ENCODE data around the gene SLC35F6.

SLC35F6 gene, protein sequence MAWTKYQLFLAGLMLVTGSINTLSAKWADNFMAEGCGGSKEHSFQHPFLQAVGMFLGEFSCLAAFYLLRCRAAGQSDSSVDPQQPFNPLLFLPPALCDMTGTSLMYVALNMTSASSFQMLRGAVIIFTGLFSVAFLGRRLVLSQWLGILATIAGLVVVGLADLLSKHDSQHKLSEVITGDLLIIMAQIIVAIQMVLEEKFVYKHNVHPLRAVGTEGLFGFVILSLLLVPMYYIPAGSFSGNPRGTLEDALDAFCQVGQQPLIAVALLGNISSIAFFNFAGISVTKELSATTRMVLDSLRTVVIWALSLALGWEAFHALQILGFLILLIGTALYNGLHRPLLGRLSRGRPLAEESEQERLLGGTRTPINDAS

DNA sequence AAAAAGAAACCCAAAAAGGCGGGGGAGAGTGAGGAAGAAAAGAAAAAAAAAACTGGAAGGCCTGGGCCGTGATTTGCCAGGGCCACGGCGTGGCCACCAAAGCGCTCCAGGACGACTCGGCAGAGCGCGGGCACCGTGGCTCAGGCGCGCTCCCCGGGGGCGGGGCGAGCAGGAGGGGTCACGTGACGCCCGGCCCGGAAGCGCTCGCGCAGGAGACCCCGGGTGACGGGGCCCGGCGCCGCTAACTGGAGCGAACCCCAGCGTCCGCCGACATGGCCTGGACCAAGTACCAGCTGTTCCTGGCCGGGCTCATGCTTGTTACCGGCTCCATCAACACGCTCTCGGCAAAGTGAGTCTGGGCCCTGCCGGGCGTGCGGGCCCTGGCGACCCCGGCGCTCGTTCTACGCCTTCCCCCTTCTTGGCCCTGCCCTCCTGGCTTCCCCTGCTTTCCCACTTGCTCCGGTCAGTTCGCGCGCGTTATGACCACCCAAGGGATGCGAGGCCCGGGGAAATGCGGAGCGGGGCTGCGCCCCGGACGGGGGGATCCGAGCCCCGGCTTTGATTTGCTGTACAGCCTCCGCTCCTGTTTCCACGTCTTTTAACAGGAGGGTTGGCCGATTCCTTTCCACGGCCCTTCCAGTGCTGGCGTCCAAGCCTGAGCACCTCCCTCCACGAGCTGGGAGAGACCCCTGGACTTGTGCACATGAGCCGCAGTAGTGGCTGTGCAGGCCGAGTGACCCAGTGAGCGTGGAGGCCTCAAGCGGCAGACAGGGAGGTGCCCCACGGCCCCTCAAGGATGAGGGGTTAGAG is at the start of gene SLC35F6:
TSS of gene SLC35F6 (plus strand) at position 207 of the 810 bp plus-strand sequence. CDS start at position 273, 66 bp downstream.
- DNase-seq = peak; percentile 21

DNA sequence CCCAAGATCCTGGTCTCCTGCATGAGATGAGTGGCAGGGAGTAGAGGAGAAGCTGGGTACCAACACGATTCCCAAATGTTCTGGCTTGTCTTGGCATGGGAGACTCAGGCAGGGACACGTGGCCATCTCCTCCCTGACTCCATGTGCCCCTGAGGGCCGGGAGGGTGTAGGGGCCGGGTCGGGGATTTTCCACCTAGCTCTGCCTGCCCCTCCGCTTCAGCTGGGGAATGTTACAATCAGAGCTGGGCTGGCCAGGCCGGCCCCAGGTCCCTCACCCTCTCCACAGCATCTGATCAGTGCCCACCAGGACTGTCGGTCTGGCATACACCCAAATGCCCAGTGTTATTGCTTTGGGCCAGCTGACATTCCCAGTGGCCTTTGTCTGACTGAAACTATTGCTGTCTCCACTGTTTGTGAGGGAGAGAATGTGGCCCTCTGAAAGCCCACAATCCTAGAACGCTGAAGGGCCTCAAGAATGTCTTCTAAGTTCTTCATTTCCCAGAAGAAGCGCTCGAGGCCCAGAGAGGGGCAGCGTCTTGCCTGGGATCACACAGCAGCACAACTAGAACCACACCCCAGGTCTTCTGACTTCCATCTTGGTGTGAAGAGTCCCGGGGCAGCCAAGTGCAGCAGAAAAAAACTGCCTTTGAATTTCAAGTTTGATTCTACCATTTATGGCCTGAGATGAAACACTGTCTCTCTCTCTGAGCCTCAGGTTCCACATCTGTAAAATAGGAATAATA is 48.4 kb upstream of the SLC35F6 start:
- DNase-seq = no peak

DNA sequence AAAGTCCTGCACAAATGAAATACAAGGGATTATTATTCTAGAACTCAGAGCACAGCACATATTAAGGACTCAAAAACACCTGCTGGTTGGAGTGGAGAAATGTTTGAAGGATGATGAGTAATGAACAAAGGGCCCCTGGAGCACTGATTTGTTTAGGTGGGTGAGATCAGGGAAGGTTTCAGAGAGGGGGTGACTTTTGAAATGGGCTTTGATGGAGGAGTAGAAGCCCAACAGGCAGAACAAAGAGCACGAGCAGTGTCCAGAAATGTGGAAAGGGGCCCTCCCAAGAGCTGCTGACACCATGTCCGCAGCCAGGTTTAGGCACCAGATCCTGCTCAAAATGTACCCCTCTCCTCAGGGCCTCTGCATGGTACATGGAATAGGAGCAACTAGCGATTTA is 47.7 kb upstream of the SLC35F6 start:
- no peak for DNase-seq

DNA sequence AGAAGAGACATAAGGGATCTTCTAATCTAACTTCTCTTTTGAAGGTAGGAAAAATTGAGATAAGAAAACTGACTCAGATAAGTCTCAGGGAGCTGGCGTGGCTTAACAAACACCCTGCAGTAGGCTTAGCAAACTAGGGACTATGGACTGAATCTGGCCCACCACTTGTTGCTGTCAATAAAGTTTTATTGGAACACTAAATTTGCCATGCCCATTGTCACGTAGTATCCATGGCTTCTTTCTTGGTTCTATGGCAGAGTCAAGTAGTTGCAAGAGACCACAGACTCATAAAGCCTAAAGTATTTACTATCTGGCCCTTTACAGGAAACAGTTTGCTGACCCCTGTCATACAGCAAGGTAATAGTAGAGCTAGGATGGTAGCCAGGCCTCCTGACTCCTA is 47.3 kb upstream of the SLC35F6 start:
- DNase-seq = no peak

DNA sequence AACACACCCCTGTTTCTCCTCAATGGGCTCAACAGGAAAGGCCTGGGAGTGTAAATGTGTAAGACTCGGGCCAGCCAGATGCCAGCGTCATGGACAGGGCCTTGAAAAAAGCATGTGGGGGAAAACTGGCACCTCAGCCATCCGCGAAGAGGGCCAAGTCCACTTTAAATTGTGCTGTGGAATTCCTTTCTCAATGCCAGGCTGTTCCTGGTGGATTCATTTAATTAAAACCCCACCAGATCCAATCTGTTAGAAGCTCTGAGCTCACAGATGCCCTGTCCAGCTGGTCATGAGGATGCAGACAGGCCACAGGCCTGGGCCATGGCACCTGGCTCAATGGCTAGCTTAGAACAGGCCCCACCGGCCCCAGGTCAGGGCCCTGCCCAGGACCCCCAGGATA is 46.7 kb upstream of the SLC35F6 start:
- DNase-seq = no peak

DNA sequence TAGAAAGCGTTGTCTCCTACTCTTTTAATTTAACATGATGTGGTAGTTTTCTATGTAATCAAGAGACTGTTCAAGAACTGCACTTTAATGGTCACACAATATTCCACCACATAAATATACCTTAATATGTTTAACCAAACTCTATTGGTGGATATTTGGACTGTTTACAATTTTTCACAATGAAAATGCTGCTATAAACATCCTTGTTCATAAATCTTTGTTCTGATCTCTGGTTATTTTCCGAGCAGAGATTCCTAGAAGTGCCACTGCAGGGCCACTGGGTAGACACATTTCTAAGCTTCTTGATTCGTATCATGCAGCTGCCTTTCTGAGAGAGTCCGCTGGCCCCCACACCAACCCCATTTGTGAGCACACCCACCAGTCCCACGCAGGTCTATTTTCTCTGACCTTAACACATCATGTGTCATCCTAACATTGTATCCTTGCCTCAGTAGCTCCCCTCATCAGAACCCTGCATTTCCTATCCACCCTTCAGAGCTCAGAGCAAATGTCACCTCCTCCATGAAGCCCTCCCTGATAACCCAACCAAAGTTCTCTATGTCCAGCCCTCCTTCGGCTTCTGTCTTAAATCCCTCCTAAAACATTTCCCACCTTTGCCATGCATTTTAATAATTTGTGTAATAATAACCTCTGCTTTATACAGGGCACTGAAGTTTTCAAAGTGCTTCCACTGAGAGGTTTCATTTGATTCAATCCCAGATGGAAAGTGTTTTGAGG is 45.0 kb upstream of the SLC35F6 start:
- DNase-seq = no peak

DNA sequence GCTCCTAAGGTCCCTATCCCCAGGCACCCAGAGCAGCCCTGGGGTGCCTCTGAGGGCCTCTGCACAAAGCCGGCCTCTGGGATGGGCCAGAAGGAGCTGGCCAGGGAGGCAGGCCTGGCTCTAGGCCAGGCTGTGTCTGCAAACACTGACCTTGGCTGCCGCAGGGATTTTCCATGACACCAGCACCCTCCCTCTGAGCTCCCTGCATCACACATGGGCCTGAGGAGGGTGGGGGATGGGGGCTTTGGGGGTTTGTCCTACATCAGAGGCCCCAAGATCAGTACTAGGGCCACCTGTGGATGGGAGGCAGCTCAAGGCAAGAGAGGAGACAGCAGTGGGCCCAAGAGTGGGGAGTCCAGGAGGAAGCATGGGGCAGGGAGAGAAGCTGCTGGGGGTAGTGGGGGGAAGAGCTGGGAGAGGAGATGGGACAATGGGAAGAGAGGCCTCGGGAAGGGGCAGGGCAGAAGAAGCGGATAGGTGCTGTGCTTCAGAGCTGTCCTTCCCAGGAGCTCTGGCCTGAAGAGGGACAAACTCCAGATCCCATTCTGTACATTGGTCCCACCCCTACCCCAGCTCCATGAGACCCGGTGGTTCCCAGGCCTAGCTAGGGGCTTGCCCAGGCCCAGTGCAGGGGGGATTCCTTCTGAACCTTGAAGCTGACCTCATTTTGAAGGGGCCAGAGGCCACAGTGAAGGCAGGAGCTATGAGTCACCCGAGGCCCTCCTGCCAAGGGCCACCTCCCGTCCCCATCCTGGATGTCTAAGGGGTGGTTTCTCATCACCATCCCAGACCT is 43.6 kb upstream of the SLC35F6 start:
- DNase-seq = no peak

DNA sequence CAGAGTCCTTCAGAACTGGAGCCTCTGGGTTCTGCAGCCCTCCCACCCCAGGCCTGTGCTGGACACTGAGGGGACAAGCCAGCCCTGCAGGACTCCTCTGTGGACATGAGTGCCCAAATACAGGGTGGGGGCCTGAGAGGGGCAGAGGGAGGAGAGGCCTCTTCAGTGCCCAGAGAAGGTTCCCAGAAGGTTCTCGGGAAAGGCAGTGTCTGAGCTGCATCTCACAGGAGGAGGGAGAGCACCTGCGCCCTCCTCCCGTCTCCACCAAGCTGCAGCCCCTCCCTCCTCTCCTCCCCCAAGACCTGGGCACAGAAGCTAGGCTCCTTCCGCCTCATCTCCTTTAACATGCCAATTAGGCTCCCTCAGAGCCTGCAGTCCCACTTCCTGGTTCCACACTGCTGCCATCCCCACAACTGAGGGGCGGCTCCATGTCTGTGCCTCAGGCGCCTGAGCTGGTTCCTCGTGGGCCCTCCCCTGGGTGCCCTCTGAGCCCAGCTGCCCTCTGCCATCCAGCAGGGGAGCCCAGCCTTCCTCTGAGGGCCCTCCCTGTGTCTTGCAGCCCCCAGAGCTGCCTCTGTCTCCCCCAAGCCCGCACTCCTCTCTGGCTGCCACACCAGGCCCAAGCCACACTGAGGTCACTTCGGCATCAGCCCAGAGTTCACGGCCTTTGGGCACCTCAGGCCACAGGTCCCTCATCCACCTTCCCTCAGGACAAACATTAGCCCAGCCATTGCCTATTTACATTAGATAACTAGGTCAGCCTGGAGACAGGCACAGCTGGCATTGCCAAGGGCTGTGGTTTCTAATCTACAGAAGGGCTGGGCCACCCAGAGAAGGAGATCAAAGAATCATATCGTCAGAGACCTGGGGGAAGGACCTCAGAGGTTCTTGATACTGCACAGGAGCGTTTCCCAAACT is 42.7 kb upstream of the SLC35F6 start:
- DNase-seq = no peak

DNA sequence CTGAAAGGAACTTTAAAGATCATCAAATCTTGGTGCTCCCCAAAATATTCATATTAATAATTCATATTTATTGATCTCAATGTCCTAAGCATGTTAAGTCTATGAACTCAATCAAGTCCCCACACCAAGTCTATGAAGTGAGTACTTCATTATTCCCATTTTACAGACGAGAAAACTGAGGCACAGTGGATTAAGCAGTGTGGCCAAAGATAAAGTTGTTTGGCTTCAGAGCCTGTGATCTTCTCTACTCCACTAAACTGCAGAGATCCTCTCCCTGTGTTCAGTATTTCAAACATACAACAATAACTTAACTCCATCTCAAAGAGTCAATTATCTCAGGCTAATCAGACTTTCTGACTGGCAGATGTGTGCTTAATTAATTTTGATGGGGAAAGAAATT is 41.8 kb upstream of the SLC35F6 start:
- DNase-seq = no peak

DNA sequence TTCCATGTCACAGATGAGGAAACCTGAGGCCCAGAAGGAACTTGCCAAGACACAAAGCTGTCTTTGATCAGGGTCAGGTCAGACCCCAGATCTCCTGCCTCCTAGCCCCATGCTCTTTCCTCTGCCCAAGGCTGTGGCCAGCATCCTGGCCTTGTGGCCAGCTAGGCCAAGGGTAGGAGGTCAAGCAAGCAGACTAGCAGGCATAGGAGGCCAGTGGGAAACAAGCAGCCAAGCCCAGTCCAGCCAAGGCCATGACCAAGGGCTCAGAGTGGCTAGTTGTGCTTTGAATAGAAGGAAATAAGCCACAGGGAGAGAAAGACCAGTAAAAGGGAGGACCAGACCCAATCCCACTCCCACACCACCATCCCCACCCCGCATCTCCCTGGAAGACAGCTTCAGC is 41.2 kb upstream of the SLC35F6 start:
- DNase-seq = no peak

DNA sequence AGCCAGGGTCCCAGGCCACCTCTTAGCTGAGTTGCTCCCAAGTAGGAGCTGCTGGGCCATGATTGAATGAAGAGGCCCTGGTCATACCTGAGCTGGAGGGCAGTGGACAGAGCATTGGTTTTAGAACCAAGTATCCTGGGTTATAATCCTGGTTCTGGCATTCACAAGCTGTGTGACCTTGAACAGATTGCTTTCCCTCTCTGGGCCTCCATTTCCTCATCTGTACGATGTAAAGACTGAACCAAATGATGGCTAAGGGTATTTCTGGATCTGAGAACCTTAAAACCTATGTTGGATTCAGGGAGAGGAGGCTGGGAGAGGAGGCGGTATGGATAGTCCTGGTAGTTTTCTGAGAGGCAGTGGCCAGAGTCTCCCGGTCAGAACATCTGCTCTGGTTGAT is 40.6 kb upstream of the SLC35F6 start:
- no peak for DNase-seq

DNA sequence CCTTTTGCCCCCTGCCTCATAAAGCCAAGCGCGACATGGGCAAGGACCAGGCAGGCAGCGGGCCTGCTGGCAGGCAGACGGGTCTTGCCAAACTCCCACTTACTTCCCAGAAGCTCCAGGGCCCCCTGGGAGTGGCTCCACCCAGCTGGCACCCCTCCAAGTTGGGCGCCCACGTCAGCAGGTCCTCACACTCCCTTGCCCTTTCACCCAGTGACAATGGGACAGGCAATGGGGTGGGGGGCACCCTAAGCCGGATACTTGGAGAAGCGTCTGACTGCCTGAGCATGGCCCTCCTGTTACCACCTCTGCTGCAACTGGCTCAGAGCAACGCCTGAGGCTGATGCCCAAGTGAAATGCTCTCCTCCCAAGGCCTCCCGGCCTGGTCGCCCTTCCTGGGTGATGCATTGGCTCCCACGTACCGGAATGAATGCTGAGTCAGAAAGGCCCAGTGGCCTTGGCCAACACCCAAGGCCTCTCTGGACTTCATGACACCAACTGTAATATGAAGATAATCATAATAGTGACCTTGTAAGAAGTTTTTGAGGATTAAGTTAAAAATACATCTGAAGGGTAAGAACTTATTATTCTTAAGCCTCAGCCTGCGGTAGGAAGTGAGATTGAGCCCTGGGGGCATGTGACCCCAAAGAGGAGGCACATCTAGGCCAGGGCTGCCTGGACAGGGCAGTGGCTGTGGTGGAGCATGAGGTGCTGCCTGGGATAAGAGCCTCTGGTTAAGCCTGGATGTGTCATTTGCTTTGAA is 39.9 kb upstream of the SLC35F6 start:
- DNase-seq = no peak

DNA sequence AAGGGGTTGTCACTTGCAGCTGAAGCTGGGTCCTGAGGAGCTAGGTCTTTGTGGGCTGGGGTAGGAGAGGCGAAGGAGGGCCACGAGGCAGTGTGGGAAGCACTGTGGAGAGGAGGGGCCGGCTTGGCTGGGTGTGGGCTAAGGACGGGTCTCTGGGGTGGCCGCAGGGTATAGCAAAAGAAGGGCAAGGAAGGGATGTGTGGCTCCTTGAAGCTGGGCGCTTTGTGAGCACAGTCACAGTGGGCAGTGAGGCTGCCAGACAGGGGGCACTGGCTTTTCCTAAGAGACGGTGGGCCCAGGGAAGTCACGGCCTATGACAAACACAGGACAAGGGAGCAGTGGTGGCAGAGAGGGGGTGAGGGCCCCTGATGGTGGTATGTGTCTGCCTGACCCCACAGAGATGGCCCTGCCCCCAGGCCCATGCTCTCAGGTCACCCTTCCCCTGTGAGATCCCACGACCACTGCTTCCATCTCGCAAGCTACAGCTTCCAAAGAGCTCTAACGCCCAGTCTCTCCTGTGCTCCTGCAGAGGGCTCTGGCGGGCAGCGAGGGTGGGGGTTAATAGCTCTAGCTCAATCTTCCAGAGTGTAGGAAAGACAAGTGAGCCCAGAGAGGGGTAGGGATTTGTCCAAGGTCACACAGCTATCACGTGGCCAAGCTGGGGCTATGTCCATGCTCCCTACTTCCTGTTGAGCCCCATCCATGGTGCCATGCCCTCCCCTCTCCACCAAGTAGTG is 39.1 kb upstream of the SLC35F6 start:
- DNase-seq = no peak

DNA sequence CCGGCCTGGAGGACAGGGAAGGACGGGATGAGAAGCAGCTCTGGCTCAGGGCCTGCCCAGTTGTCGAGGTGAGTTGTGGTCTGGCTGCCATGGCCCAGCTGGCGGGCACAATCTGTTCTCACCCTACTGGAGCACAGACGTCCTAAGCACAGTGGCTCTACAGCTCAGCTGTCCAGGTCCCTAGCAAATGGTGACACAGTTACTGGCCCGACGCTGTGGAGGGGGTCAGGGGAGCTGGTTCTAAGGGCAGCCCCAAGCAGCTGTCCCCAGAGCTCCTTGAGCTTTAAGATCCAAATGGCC is 38.6 kb upstream of the SLC35F6 start:
- no peak for DNase-seq

DNA sequence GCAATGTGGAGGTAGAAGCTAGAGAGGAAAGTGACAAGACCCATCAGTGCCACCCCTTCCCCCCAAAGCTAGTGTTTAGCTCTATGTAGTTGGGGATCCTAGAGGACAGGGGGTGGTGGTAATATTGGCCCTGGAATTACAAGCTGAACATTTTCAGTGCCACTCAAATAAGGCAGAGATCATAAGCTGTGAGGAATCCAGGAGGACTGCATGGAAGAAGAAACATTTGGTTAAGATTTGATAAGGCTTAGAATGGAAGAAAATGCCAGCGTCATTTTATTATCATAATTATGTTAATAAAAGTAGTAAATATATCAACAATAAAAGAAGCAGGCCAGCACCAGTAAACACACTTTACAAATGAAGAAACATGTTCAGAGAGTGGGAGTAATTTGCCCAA is 37.9 kb upstream of the SLC35F6 start:
- DNase-seq = no peak

DNA sequence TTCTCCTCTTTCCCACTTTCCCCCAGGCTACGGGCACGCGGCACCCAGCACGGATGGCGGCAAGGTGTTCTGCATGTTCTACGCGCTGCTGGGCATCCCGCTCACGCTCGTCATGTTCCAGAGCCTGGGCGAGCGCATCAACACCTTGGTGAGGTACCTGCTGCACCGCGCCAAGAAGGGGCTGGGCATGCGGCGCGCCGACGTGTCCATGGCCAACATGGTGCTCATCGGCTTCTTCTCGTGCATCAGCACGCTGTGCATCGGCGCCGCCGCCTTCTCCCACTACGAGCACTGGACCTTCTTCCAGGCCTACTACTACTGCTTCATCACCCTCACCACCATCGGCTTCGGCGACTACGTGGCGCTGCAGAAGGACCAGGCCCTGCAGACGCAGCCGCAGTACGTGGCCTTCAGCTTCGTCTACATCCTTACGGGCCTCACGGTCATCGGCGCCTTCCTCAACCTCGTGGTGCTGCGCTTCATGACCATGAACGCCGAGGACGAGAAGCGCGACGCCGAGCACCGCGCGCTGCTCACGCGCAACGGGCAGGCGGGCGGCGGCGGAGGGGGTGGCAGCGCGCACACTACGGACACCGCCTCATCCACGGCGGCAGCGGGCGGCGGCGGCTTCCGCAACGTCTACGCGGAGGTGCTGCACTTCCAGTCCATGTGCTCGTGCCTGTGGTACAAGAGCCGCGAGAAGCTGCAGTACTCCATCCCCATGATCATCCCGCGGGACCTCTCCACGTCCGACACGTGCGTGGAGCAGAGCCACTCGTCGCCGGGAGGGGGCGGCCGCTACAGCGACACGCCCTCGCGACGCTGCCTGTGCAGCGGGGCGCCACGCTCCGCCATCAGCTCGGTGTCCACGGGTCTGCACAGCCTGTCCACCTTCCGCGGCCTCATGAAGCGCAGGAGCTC is 36.2 kb upstream of the SLC35F6 start:
- no peak for DNase-seq

DNA sequence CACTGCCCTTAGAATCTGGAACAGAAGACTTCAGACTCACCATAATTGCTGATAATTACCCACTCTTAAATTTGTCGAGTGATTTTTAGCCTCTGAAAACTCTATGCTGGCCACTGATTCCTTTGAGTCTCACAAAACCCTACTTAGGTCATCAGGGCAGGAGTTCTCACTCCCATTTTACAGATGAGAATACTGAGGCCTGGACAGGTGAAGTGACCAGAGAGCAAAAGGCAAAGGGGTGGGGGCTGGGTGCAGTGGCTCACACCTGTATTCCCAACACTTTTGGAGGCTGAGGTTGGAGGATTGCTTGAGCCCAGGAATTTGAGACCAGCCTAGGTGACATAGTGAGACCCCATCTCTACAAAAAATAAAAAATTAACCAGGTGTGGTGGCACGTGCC is 34.8 kb upstream of the SLC35F6 start:
- no peak for DNase-seq

DNA sequence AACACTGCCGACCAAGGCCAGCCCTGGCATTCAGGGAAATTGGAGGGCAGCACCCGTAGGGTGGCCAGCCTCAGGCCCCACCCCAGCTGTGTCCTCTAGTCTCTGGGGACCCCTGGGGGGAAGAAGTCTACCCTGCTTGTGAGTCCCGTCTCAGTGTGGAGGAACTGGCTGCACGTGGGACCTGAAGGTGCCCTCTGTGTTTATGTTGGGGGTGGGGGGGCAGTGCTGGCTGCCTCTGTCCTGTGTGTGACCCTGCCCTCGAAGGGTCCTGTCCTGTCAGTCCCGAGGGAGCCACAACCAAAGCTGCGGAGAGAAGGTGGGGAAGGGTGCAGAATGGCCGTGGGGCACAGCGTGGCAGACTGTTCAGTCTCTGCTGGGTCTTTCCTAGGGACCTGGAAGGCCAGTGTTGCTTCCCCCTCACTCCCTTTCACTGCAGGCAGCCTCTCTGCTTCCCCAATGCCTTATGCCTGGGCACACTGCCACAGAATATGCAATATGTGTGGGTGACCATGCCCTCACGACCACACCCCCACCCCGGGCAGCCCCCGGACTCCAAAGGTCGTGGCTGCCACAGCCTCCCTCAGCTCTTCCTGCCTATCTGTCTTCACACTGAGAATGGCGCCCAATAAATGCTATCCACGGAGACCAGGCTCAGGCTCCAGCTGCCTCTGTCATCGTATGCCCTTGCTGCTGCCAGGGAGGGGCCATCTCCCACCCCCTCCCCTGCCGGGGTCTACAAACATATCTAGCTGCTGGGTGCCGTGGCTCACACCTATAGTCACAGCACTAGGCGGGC is 33.3 kb upstream of the SLC35F6 start:
- DNase-seq = no peak

All from NCI-H2081 treated with DMSO at 0.1 percent for 48 hours (cell line).